Breast epithelium (tissue), 3 donors: Measurements from ENCODE around the gene CRYGD.

ENCODE experiments used
- CTCF ChIP-seq, 3 donors: fragments of 450-650 bp; IDR thresholded peaks; one replicate each; pipeline ENCODE4 v1.5.1; 2016 to 2017; ENCODE audit warnings: antibody characterized with exemption in 3 of 3, mild to moderate bottlenecking in 3 of 3, moderate library complexity in 3 of 3
- POLR2A ChIP-seq: fragments of 450-650 bp; IDR thresholded peaks from one replicate; pipeline ENCODE4 v1.6.1; 2016; ENCODE audit warnings: antibody characterized with exemption, mild to moderate bottlenecking, moderate library complexity
- POLR2AphosphoS5 ChIP-seq, 3 donors: sonication (generic); formaldehyde crosslinking; IDR thresholded peaks; one replicate each; pipeline ENCODE4 v1.6.1; 2017; ENCODE audit warnings: antibody characterized with exemption in 3 of 3

DNA sequence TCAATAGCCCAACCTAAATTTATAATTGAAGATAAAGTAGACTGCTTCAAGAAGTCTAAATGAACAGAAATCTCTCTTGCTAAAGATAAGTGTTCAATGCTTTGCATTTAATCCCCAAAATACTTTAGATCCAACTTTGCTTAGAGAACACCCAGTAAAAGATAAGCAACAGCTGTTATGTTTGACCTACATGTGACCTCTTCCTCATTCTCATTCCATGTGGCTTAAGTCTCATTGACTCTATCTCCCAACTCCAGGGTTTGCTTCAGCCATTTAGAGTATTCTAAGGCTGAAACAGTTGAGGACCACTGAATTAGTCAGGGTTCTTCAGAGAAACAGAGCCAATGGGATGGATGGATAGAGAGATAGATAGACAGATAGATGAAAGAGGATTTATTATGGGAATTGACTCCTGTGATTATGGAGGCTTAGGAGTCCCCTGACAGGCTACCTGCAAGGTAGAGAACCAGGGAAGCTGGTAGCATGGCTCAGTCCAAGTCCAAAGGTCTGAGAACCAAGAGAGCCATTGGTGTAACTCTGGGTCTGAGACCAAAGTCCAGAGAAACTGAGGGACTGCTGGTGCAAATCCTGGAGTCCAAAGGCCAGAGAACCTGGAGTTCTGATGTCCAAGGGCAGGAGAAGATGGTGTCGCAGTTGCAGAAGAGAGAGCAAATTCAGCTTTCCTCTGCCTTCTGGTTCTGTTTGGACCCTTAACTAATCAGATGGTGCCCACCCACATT, 32.1 kb downstream of the CRYGD start:
- TF ChIP-seq CTCF (IDR thresholded peaks at IDR 0.05) (no peak), POLR2A (no peak), POLR2AphosphoS5 (IDR thresholded peaks at IDR 0.05) (no peak)
